Epidermal melanocyte (primary cell): ENCODE measurements around the gene FGD4.

Source experiments
- DNase-seq: peaks from one replicate; pipeline ENCODE4 v3.0.0; 2011; ENCODE audit warnings: low spot score; ENCODE audit not compliant: insufficient read length

The FGD4 gene

DNA sequence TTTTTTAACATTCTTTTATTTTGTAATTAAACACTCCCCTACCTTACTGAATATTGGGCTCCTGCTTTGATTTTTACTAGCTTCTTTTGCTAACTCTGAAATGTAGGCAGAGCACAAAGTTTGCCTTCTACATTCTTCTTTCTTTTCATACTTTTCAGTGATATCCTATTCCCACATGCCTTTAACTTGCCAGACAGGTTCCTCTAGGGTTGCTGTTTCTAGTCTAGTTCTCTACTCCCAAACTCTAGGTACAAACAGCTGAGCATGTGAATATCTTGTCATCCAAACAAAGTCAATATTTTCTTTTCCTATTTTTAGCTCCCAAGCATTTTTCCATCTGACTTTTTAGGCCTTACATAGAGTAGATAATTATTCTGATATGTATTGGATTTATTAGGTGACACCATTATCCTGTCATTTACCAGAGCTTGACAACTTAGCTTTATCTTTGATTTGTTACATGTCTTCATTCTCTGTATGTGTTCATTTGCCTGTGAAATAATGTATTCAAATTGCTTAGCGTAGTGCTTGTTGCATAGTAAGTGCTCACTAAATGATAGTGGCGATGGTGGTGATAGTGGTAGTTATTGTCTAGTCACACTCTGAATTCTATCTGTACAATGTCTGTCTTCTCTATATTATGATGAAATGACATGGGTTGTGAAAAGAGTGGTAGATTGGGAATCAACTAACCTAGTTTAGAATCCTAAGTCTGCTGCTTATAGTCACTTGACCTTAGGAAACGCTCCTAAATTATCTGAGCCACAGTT lies 206.2 kb downstream of the FGD4 start:
- no peak for DNase-seq

DNA sequence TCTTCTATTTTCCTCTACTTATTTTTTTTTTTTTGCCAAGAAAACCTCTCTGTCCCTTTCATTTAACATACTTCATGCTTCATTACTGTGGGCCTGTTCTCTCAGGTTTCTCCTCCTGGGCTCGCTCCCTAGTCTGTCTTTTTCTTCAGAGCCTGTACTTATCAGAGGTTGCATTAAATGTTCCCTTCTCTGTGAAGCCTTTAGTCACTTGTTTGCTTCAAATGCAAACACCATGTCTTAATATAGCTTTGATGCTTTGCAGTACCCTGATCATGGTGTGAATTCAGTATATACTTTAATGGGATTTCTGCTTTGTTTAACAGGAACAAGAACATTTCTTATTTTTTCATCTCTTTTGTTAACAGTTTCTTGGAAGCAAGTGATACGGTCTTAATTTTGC lies 207.1 kb downstream of the FGD4 start:
- no peak for DNase-seq

DNA sequence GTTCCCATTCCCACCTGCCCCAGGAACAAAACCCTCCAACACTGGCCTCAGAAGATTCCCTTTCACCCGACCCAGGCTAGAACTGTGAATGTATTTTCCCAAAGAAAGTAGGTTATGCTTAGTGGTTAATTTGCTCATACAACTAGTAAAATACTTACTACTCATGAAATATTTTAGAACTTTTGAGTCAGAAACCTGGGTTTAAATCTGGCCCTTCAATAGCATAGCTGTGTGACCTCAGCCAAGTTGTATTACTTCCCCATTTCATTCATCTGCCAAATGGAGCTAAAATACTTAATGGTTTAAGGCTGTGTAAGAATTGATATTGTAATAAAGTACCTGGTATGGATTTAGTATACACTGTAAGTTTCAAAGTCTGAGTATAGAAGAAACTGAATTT lies 210.6 kb downstream of the FGD4 start:
- no peak for DNase-seq

DNA sequence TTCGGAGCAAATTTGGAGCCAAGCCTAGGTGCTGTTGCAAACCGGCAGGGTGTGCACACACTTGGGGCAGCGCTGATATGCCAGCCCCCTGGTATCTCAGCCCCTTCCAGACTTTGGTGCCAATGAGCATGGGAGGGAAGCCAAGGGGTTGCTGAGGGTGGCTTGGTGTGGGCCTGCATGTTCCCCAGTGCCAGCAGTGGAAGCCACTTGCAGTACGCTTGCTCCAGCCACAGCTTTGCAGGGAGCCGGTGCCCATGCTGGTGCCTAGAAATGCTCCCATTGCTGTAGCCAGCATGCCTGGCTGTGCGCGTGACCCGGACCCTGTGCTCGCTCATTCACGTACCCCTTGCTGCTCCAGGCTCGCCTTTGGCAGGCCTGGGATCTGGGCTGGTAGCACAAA lies 212.6 kb downstream of the FGD4 start:
- no peak for DNase-seq

DNA sequence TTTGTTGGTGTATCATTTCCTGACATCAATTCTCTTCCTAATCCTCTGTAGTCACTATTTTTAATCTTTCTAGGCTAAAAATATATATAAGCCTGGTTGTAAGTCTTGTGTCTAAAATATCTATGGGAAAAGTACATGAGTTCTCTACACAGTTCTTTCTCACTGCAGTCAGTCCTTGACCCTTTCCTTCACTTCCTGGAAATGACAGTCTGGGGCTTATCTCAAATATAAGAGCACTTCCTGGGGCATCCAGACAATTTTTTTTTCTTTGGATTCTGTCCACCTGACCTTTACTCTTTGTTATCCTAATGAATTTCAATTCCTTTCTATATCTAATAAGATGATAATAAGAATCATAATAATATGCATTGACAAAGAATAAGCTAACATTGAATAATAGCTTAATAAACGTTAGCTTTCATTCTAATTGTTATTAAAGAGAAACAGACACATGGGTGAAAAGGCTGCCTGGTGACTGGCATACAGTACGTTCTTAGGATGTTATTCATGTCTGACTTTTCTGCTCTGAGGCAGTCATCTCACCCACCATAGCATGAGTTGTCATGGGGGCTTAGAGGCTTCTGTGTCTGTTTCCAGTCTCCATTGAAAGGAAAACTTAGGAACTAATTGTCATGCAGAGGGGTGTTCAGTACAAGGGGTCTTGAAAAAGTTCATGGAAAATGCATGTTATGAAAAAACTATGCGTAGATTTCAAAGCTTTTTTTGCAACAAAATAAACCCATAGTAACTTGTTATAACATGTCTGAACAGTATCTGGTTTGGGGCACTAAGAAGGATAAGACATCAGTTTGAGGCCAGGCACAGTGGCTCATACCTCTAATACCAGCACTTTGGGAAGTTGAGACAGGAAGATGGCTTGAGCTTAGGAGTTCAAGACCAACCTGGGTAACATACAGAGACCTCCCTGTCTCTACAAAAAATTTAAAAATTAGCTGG lies 213.6 kb downstream of the FGD4 start:
- DNase-seq: no peak

DNA sequence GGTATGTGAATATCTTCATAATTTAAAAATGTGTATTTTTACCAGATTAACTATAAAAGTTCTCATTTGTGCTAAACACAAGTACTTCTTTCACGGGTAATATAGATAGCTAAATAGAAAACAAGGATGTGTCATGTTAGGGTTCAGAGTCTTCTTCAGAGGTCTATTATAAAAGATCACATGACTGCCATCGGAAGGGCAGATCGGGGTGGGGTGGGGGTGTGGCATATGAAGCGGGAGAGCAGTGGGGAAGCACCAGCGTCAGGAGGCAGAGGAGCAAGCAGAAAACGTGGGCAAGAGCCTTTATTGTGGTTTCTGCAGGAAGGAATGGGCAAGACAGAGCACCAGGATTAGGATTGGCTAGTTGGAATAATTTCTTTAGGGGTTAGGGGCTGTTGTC lies 216.1 kb downstream of the FGD4 start:
- no peak for DNase-seq

DNA sequence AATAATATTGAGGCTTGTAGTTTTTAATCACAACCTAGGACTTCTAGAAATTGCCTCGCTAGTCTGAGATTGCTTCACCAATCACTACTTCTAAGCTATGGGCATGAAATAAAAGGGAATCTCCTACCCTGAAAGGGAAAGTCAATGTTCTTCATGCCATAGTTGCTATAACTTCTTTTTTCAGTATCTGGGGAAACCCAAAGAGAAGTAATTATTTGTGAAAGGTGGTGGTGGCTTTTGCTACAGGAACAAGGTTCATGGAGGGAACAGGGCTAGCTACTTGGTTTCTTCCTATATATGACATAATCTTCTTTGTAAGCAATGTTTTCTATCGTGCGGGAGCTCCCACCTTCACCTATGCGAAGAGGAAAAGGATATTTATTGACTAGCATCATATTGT lies 218.2 kb downstream of the FGD4 start:
- no peak for DNase-seq

DNA sequence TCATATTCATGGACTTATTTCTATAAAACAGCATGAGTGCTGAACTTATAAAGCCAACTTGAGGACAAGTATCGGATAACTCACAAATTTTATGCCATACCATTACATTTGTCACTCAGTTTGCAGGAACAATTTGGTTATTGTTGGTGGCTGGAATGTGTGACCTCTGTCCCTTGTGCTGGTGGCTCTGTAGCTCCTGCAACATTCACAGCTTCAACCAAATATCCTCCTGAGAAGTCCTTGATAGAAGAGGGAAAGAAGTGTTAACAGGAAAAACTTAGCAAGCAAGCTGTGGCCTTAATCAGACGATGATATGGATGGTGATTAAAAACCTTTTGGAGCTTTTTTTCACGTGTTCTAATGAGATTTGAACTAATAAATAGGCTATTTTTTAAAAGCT lies 218.8 kb downstream of the FGD4 start:
- DNase-seq: no peak

DNA sequence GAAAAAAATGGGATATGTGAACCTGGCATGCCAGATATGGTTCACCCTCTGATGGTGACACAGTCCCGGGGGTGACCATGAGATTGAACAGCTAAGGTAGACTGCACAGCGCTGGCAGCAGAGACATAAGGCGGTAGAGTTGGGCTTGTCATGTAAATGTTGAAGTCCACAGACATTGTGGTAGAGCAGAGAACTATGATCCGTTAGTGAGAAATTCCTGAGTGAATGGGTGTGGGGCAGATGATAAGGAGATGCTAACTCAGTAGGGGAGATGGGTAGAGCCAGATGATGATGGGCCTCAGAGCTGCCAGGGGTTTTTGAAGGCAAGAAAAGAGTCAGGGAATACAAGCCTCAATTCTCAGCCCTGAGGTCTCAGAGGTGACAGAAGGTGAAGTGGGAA lies 228.6 kb downstream of the FGD4 start:
- no peak for DNase-seq

DNA sequence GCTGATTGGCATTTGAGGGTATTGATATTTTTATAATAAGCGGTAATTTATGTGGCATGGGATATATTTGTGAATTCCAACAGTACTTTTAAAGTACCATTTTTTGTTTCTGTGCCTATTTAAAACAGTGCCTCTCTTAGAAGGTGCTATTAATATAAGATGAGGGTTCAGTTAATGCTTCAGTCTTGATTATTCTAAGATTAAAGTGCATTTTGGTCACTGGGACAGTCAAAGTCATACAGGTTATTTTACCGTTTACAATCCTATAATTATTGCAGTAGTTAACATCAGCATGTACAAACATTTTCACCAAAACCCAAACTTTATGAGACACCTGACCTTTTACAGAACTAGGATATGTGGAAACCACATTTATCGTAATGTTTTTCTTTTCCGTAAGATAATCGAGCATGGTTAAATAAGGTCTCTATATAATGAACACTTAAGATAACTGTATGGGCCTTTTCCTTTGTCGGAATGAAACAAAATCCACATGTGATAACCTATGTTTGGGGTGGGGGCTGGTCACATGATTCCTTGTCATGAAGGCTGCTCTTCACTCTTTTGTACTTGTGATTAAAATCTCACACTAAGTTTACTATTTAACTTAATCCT lies 242.0 kb downstream of the FGD4 start:
- DNase-seq: no peak

DNA sequence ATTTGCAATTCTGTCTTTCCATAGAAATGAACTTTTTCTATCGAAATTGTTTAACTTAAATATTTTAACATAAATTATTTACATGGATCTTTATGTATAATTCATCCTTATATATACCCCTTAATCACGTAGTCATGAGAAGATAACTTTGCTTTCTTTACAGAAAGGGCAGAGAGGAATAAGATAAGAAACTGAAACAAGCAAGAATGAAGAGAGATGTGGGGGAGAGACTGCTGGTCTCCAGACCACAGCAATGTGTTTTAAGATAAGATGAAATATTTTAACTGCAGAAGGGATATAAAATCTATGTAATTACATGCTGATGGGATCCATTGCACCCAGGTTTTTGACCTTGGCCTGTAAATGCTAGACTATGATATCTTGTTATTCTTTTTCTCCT lies 245.1 kb downstream of the FGD4 start:
- no peak for DNase-seq

DNA sequence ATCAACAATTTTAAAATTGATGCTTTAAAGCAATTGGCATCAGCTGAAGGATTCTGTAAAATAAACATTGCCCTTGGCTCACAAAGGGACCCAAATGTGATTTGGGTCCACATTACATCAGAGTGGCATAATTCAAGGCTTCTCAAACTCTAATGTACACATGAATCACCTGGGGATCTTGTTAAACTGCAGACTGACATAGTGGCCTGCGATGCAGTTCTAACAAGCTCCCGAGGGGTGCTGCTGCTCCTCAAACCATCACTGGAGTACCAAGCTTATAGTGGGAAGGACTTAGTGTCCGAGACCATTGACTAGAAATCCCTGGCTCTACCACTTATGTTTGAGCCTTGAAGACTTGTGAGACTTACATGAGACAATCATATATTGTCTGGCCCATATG lies 247.9 kb downstream of the FGD4 start:
- DNase-seq: no peak

DNA sequence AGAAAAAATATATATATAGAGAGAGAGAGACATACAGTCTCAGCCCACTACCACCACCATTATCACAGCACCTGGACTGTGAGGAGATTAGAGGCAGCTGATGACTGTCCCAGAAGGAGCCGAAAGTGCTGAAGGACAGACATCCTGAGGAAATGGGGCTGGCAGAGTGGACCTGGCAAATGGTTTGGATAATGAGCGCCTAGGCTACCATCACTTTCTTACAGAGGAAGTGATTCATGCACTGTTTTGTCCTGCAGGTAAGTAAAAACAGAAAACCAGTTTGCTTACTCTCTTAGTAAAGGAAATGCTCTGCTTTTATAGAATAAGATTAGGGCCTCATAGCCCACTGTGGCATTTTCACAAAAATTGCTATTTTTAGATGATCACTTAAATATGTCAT lies 251.2 kb downstream of the FGD4 start:
- no peak for DNase-seq

DNA sequence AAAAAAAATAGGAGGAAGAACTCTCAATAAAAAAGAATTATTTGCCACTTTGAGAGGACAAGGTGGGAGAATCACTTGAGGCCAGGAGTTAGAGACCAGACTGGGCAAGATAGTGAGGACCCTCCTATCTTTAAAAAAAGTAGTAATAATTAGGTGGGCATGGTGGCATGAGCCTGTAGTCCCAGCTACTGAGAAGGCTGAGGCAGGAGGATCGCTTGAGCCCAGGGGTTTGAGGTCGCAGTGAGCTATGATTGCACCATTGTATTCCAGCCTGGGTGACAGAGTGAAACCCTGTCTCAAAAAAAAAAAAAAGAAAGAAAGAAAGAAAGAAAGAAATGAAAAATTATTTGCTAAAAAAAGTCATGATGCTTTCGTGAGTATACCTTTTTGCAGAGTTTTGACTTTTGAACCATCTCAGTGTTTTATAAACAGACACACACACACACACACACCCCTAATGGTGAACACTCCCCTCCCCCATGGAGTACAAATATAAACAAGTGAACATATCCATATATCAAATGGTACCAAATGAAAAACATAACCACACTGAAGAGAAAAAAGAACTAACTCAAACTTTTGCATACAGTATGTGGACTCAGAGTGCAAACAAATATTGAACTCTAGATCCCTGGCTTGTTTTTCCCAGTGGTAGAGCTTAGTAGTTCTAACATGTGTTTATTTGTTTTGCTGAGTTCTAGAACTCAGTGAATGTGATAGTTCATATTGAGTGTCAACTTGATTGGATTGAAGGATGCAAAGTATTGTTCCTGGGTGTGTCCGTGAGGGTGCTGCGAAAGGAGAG lies 252.0 kb downstream of the FGD4 start:
- no peak for DNase-seq

DNA sequence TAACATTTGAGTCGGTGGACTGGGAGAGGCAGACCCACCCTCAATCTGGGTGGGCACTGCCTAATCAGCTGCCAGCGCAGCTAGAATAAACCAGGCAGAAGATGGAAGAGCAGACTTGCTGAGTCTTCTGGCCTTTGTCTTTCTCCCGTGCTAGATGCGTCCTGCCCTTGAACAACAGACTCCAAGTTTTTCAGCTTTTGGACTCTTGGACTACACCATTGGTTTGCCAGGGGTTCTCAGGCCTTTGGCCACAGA lies 252.5 kb downstream of the FGD4 start:
- DNase-seq: no peak

DNA sequence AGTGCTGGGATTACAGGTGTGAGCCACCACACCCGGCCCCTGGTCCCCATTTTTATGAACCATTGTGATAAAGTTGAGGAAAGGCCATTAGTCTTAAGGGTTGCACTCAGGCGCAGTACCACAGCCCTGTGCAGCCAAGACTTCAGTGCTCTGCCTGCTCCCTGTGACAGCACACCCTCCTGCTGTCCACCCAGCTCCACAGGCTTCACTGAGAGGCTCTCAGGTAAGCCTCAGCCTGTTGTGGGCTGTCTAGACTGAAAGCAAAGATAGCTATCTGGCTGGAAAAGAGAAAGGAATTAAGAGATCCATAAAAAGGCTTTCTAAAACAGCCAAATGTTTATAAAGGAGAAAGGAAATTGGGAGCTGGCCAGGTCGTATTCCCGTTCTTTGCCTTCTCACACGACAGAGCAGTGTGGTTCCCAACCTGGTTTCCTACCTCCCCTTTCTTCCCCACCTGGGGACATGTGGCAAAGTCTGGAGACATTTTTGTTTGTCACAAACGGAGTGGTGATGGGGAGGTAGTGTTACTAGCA lies 260.6 kb downstream of the FGD4 start:
- DNase-seq: no peak

DNA sequence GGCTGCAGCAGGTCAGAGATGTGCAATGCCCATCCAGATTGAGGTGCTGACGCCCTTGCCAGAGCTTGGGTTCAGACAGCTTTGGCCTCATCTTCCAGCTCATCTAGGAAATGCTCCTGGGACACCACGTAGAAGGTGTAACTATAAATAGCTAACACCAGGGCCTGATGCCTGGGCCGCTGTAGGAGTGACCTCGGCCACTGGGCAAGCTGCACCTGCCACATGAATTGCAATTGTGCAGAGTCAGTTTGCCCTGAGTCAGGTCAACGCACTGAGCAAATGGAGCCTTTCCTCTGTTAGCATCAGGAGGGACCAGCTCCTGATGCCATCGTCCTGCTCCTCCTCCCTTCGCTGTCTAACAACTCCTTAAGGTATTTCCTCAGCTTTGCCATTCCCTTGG lies 262.3 kb downstream of the FGD4 start:
- no peak for DNase-seq

DNA sequence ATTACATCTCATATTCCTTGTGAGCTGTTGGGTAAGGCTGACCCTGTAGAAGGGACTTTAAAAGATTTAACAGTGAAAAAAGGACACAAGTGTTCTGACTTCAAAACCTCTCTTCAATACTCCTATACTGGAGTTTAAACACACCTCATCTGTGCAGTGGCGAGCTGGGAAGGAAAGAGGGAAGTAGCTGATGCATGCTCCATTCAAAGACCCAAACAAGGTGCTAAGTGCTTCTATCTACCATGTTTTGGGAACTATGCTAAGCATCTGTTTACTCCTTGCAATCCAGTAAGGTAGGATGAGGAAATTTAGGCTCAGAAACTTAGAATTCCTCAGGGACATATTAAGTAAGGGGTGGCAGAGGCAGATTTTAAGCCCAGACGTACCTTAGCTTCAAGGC lies 263.3 kb downstream of the FGD4 start:
- DNase-seq: no peak

DNA sequence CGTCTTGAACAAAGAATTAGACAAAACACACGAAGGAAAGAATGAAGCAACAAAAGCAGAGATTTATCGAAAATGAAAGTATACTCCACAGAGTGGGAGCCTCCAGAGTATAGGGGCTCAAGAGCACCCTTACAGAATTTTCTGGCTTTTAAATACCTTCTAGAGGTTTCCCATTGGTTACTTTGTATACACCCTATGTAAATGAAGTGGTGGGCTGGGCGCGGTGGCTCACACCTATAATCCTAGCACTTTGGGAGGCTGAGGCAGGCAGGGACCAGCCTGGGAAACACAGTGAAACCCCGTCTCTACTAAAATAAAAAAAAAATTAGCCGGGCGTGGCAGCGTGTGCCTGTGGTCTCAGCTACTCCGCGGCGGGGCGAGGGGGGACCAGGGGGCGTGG lies 266.7 kb downstream of the FGD4 start:
- DNase-seq: no peak

DNA sequence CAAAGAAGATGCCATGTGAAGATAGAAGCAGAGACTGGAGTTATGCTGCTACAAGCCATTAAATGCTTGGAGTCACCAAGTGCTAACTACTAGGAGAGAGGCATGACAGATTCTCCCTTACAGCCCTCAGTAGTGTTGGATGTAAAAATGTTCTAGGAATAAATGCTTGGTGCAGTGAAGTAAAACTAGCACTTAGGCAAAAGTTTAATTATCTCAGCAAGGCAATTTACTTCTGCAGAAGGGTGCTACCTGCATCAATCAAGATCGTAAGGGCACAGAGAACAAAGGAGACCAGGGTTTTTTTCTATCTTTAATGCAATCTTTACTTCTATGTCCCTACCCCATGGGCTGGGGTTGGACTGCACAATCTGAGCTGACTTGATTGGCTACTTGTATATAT lies 270.2 kb downstream of the FGD4 start:
- no peak for DNase-seq
